ENCODE measurements around the gene DUSP10. TPM values are rescaled to one million over a fixed set of nuclear protein-coding genes. Genes with fewer than 3 reads are reported as not detected.

Gene DUSP10
- total and polyA plus RNA-seq, 2 donors (not counting 1 experiment from before 2014, with no cell fraction given), result 19.4 to 71.7 TPM

- Histone ChIP-seq H3K4me3 (replicated peaks in 1 of 4; ENCODE audit: control extremely low read depth in 1 of 4, insufficient read depth in 1 of 4, low read depth in 3 of 4, low read length in 4 of 4) (no peak overlapping the region), H3K9me3 (ENCODE audit: control insufficient read depth, insufficient read depth, low read depth, low read length) (no peaks in the 10 kb centered on the region), H3K4me1 (ENCODE audit: control insufficient read depth, extremely low read depth, insufficient read depth, low read length) (no peaks in the 10 kb centered on the region), H4K20me1 (ENCODE audit: control insufficient read depth, extremely low read depth, insufficient read depth, low read length) (no peaks in the 10 kb centered on the region), H3K36me3 (ENCODE audit: control insufficient read depth, insufficient read depth, low read length) (no peaks in the 10 kb centered on the region), H3K4me2 (ENCODE audit: extremely low read depth, insufficient read depth, low read length) (no peak overlapping the region), H3K79me2 (ENCODE audit: control insufficient read depth, insufficient read depth, low read length) (no peaks in the 10 kb centered on the region), H3K27ac (ENCODE audit: insufficient read depth, low read length) (no peak overlapping the region), H2AFZ (ENCODE audit: low read length) (no peak overlapping the region), H3K27me3 (ENCODE audit: control insufficient read depth, insufficient read depth, low read length) (no peaks in the 10 kb centered on the region), H3K9ac (ENCODE audit: insufficient read depth, low read length) (no peak overlapping the region)
- DNase-seq (ENCODE audit: low read depth in 2 of 2), result no peak
- no peak for TF ChIP-seq EZH2 (IDR thresholded peaks at IDR 0.05; ENCODE audit: low read length, missing control alignments)
- TF ChIP-seq CTCF (conservative IDR thresholded peaks at IDR 0.05 in 1 of 2, IDR thresholded peaks at IDR 0.05 in 1 of 2; ENCODE audit: low read depth in 1 of 2, low read length in 2 of 2), result no peak
Measured at GRCh38 chr1:221762121-221762520, 20.2 kb upstream of the DUSP10 start.

GRCh38 chr1:221761354-221762002 is 19.6 kb upstream of the DUSP10 start:
- no peak overlapping the region for H3K27ac ChIP-seq (ENCODE audit: insufficient read depth, low read length)
- TF ChIP-seq CTCF (conservative IDR thresholded peaks at IDR 0.05 in 1 of 2, IDR thresholded peaks at IDR 0.05 in 1 of 2; ENCODE audit: low read depth in 1 of 2, low read length in 2 of 2), result no peak

GRCh38 chr1:221760911-221761310 is 19.0 kb upstream of the DUSP10 start:
- H3K4me2 ChIP-seq (ENCODE audit: extremely low read depth, insufficient read depth, low read length), result no peak overlapping the region
- no peaks in the 10 kb centered on the region for H3K79me2 ChIP-seq (ENCODE audit: control insufficient read depth, insufficient read depth, low read length)
- H3K36me3 ChIP-seq (ENCODE audit: control insufficient read depth, insufficient read depth, low read length), result no peaks in the 10 kb centered on the region
- no peak overlapping the region for H3K27ac ChIP-seq (ENCODE audit: insufficient read depth, low read length)
- no peak overlapping the region for H3K4me3 ChIP-seq (replicated peaks in 1 of 4; ENCODE audit: control extremely low read depth in 1 of 4, insufficient read depth in 1 of 4, low read depth in 3 of 4, low read length in 4 of 4)
- no peak overlapping the region for H2AFZ ChIP-seq (ENCODE audit: low read length)
- H4K20me1 ChIP-seq (ENCODE audit: control insufficient read depth, extremely low read depth, insufficient read depth, low read length), result no peaks in the 10 kb centered on the region
- H3K9me3 ChIP-seq (ENCODE audit: control insufficient read depth, insufficient read depth, low read depth, low read length), result no peaks in the 10 kb centered on the region
- DNase-seq (ENCODE audit: low read depth in 2 of 2), result no peak
- H3K4me1 ChIP-seq (ENCODE audit: control insufficient read depth, extremely low read depth, insufficient read depth, low read length), result no peaks in the 10 kb centered on the region
- no peaks in the 10 kb centered on the region for H3K27me3 ChIP-seq (ENCODE audit: control insufficient read depth, insufficient read depth, low read length)
- no peak for TF ChIP-seq CTCF (conservative IDR thresholded peaks at IDR 0.05 in 1 of 2, IDR thresholded peaks at IDR 0.05 in 1 of 2; ENCODE audit: low read depth in 1 of 2, low read length in 2 of 2)
- TF ChIP-seq EZH2 (IDR thresholded peaks at IDR 0.05; ENCODE audit: low read length, missing control alignments), result no peak
- no peak overlapping the region for H3K9ac ChIP-seq (ENCODE audit: insufficient read depth, low read length)

More at GRCh38 chr1:221761354-221762002, 19.6 kb upstream of the DUSP10 start:
- H3K9ac ChIP-seq (ENCODE audit: insufficient read depth, low read length), result no peak overlapping the region
- no peaks in the 10 kb centered on the region for H3K4me1 ChIP-seq (ENCODE audit: control insufficient read depth, extremely low read depth, insufficient read depth, low read length)
- no peaks in the 10 kb centered on the region for H3K9me3 ChIP-seq (ENCODE audit: control insufficient read depth, insufficient read depth, low read depth, low read length)
- no peak for DNase-seq (ENCODE audit: low read depth in 2 of 2)
- no peaks in the 10 kb centered on the region for H4K20me1 ChIP-seq (ENCODE audit: control insufficient read depth, extremely low read depth, insufficient read depth, low read length)
- no peaks in the 10 kb centered on the region for H3K36me3 ChIP-seq (ENCODE audit: control insufficient read depth, insufficient read depth, low read length)
- H3K27me3 ChIP-seq (ENCODE audit: control insufficient read depth, insufficient read depth, low read length), result no peaks in the 10 kb centered on the region
- no peak overlapping the region for H3K4me2 ChIP-seq (ENCODE audit: extremely low read depth, insufficient read depth, low read length)
- no peak overlapping the region for H2AFZ ChIP-seq (ENCODE audit: low read length)
- no peaks in the 10 kb centered on the region for H3K79me2 ChIP-seq (ENCODE audit: control insufficient read depth, insufficient read depth, low read length)
- no peak overlapping the region for H3K4me3 ChIP-seq (replicated peaks in 1 of 4; ENCODE audit: control extremely low read depth in 1 of 4, insufficient read depth in 1 of 4, low read depth in 3 of 4, low read length in 4 of 4)
